ENCODE data around the gene FGF12.

FGF12 gene

DNA sequence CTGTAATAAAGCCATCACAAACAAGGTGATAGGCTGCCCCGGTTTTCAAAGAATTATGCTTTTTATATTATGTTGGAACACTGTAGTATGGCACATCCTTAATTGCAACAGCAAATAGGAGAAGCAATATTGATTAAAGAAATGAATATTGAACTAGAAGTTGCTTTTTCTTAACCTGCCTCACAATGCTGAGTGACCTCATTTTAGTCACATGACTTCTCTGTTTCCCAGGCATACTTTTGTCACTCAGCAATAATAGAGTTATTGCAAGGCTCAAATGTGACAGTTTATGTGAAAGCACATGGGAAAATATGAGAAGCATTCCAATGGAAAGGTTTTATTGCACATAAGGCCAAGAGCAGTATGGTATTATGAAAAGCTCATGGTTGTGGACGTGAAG, 400.7 kb downstream of the FGF12 start:
- DNase-seq: no peak

DNA sequence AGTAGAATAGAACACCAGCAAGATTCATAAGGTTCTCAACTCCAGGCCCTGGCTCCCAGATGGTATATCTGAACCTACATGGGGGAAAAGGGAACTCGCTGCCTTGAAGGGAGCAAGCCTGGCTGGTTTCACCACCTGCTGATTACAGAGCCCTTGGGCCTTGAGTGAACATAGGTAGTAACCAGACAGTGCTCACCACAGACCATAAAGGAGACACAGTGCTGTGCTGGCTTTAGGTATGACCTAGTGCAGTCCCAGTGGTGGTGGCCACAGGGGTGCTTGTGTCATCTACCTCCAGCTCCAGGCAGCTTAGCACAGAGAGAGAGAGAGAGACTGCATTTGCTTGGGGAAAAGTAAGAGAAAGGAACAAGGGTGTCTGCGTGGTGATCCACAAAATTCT, 409.8 kb downstream of the FGF12 start:
- DNase-seq: no peak

DNA sequence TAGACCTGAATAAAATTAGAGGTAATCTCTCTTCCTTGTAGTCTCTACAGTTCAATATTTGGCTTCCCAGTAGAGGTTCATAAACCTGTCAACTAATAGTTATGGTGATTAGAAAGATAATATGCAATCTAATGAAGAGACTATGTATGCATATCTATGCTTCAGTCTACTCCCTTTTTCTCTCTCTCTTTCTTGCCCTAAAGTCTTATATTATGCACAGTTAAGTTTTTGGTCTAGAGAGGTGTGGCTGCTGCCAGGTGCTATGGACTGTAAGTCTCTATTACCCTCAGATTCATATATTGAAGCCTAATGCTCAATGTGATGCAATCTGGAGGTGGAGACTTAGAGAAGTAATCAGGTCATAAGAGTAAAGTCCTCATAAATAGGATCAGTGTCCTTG, 413.7 kb downstream of the FGF12 start:
- no peak for DNase-seq

- no peak for DNase-seq
Observed at GRCh38 chr3:192307631-192308030, 419.7 kb downstream of the FGF12 start.

- no peak for DNase-seq
Observed at GRCh38 chr3:192303235-192303634, 424.1 kb downstream of the FGF12 start.

GRCh38 chr3:192302721-192303120, 424.6 kb downstream of the FGF12 start:
- DNase-seq: no peak

- DNase-seq: no peak
Observed at GRCh38 chr3:192299921-192300320, 427.4 kb downstream of the FGF12 start.

GRCh38 chr3:192296845-192297244, 430.5 kb downstream of the FGF12 start:
- DNase-seq: no peak

- DNase-seq: no peak
Observed at GRCh38 chr3:192284443-192285072, 442.8 kb downstream of the FGF12 start.

DNA sequence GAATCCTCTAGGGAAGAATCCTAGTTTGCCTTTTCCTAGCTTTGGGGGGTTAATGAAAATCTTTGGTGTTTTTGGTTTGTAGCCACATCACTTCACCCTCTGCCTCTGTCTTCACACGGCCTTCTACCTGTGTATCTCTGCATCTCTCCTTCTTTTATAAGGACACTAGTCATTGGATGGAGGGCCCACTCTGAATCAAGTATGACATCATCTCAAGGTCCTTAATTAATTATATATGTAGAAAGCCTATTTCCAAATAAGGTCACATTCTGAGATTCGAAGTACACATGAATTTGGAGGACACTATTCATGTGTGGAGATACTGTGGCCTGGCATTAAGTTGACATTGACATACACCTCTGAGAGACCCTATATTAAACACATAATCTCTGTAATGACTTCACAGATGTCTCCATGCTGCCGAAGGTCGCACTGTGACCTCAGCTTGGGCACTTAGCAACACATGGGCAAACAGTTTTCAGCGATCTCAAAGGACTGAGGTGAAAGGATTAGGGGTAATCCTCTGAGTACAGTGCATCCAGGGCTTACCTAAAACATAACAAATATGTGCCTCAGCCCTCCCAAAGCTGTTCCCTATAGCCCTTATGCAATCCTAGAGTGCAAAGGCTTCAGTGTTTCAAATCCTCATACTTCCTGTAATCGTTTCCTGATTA, 446.0 kb downstream of the FGF12 start:
- DNase-seq: no peak

GRCh38 chr3:192279664-192280063, 447.7 kb downstream of the FGF12 start:
- DNase-seq: no peak

DNA sequence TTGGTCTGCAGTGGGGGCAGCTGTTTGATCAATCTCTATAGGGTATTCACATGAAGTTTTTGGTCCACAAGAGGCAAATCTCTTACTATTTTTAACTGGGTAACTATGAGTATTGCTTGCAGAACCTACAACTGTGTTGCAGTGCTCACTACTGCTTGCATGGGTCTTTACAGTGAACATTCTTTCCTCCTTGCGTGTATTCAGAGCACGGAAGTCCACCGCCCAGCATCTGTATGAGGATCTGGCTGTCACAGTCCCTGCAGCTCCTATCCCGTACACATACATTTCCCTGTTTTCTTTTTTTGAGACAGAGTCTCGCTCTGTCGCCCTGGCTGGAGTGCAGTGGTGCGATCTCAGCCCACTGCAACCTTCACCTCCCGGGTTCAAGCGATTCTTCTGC, 449.9 kb downstream of the FGF12 start:
- DNase-seq: no peak

- no peak for DNase-seq
Observed at GRCh38 chr3:192275741-192276355, 451.5 kb downstream of the FGF12 start.

DNA sequence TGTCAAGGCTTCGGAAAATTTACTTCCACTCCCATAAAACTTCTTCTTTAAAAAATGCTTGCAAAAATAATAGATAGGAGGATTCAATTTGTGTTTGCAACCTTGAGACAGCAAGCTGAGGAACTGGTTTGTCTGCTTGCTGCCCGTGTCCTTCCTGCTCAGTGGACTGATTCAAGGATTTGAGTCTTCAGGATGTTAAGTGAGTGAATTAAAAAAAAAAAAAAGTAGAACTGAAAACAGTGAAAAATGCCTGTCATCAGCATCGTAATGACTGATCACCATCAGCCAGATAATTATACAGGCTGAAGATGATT, 453.7 kb downstream of the FGF12 start:
- DNase-seq: no peak

DNA sequence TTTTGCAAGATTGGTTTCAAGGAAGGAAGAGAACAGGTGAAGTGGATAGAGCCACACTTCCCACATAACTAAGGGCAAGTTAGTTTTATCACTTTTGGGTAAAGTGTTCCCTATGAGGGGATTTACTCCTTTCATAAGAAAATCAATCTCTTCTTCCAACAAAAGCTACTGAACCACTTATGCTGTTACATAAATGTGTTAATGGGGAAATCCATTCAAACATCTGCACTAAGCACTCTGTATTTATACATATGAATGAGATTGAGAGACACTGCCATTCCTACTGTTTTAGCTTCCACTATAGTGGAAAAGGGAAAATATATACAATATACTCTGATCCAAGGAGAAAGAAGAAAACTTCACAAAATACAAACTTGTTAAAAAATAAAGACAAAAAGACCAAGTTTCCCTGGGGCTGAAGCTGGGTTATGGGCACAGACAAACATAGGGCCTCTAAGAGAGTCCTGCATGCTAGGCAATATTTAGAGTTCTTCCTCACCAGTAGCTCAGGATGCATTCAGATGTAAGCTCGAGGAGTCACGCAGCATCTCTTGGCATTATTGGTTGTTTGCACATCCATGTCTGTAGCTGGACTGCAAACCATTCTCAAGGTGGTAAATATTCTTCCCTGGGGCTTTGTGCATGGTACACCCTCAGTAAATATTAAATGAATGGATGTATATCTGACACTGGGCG, 454.2 kb downstream of the FGF12 start:
- DNase-seq: no peak

DNA sequence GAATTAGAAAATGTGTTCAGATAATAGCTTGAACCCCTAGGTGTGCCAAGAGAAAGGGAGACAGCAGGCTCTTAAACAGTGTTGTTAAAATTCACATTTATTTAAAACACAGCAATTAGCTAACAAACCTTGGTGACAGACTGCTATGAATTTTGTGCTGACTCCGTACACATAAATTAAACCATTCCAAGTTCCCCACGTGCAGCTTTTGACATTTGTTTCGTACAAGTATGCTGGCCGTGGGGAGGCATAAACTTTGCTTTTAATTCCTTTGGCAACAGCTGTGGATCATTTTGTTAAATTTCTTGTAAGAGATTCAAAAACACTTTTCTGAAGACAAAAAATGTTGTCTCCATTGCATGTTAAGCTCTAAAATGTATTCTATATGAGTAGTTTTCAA, 465.3 kb downstream of the FGF12 start:
- DNase-seq: no peak

- no peak for DNase-seq
Observed at GRCh38 chr3:192261135-192261534, 466.2 kb downstream of the FGF12 start.

DNA sequence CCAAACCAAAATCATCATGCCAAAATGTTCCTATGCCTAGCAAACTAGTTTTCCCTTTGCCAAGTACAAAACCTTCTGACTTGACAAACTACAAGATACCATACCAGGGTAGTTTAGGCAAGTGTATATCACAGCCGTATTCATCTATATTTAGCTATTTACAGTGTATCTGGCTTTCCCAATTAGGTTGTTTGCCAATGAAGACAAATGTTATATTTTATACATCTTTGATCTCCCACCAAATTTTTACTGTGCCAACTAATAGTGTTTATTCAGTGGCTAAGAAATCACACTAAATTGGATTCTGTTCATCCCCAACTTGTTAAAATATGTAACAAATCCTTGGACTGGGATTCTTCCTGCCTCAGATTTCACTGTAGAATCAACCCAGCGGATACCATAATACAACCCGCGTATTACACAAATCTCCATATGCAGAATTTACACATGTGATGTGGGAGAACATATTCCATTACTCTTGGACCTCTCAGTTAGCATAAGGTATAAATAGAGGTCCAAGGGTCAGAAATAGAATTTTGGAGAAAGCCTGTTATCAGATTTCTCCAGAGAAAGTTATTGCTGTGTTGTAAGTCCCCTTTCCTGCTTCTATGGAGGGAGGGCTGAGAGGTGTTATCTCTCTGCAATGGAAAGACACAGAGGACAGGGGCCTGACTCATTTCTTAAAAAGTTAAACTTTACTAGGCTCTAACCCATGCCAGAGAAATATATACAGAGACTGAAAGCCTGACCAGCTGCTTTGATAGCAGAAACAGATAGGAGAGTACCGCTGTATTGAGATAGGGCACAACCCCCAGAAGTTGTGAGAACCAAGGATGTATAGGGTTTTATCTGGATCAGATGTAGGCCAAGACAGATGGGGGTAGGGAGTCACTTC, 467.0 kb downstream of the FGF12 start:
- DNase-seq: no peak

- no peak for DNase-seq
Observed at GRCh38 chr3:192259661-192260060, 467.7 kb downstream of the FGF12 start.

DNA sequence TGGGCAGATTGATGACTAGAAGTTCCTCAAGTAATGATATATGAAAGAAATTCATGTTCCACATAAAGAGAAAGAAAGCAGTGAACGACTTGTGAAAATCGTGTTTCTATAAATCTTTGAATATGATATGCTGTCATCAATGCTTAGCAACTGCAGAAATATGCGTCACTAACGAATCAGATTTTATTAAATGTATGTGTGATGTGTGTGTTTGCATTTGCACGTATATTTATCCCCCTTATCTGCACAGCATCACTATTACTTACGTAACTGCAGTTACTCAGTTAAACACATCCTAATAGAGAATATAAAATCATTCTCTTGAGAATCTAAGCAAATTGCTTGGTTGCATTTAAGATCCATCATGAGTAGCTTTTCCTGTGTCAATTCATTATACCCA, 468.6 kb downstream of the FGF12 start:
- DNase-seq: no peak

DNA sequence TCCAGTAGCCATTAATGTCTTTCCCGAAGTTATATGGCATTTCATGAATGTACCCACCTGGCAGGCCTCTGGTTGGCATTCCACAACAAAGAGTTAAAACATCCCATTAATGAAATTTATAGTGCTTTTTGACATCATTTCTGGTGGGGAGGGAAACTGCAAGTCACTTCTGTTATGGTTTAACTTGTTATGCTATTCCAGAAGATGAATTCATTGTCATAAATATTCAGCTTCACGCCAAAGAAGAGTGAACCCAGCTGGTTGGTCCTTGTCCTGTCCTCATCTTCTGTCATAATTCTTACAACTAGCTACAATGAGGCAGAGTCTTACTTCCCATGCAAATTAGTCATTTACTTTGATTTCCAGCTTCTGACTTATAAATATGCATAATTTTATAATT, 471.5 kb downstream of the FGF12 start:
- DNase-seq: no peak

- DNase-seq: no peak
Observed at GRCh38 chr3:192253138-192253887, 474.0 kb downstream of the FGF12 start.

All from activated CD4-positive, CD25-positive, alpha-beta regulatory T cell treated with anti-CD3 and anti-CD28 coated beads, Interleukin-2, amount 50 U/mL, for 72 hours (primary cell).